HEK293T (cell line): ENCODE measurements around the gene YARS1.

ENCODE experiments used
- BHLHE40 ChIP-seq: fragments of 450-650 bp; IDR thresholded peaks from 2 replicates; pipeline ENCODE4 v1.6.1; 2016; ENCODE audit warnings: mild to moderate bottlenecking, moderate library complexity, borderline replicate concordance
- FOXK2 ChIP-seq: fragments of 450-650 bp; IDR thresholded peaks from 2 replicates; pipeline ENCODE4 v1.6.1; 2016; ENCODE audit warnings: mild to moderate bottlenecking
- FOXM1 ChIP-seq: fragments of 450-650 bp; IDR thresholded peaks from 2 replicates; pipeline ENCODE4 v1.6.1; 2017; ENCODE audit warnings: mild to moderate bottlenecking, borderline replicate concordance
- NFRKB ChIP-seq: fragments of 450-650 bp; IDR thresholded peaks from 2 replicates; pipeline ENCODE4 v1.6.1; 2016; ENCODE audit warnings: mild to moderate bottlenecking, moderate library complexity
- SUZ12 ChIP-seq: fragments of 450-650 bp; IDR thresholded peaks from 2 replicates; pipeline ENCODE4 v1.6.1; 2016; ENCODE audit warnings: mild to moderate bottlenecking

DNA sequence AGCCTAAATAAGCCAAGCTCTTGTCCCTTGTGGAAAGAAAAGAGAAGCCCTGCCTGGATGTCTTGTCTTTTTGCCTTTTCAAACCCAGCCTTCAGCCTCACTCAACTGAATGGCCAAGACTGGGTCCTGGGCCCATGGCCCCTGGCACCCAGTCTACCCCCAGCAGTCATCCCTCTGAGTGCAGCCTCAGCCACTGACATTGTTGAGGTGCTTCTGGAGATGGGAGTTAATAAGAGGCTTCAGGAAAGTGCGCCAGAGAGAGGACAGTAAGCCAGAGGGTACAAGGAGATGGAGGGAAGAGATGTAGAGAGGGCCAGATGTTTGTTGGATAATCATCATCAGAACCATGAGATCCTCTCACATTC, 46.7 kb upstream of the YARS1 start:
- TF ChIP-seq FOXK2 (no peak), SUZ12 (no peak), BHLHE40 (no peak), FOXM1 (no peak), NFRKB (no peak)
